ENCODE results near the gene FBLN1.
"Not testable (repeated sequence)": the region's sequence is repeated elsewhere in the genome, so short reads cannot be mapped to it uniquely, and the experiment has no call there.

FBLN1 gene

GRCh38 chr22:45502215-45503049, at the start of gene FBLN1:
FBLN1 (plus strand) TSS chr22:45502883; CDS start chr22:45502986, 103 bp downstream.
- H3K4me1 Mint-ChIP-seq: no peaks in the 10 kb centered on the region
- DNase-seq (ENCODE audit: low spot score in 2 of 2) (no peak), ATAC-seq (ENCODE audit: low read depth) (no peak)
- H3K27me3 Mint-ChIP-seq: peaks cover 17% of the 10 kb centered on the region
- no peaks in the 10 kb centered on the region for H3K9me3 Mint-ChIP-seq
- no peaks in the 10 kb centered on the region for H3K36me3 Mint-ChIP-seq
- H3K4me3 Mint-ChIP-seq: peak within 1 kb of the TSS; percentile 37
- no peak within 1 kb of the TSS for H3K27ac Mint-ChIP-seq

- Mint-ChIP-seq H3K9me3 (no peaks in the 10 kb centered on the region), H3K27ac (no peak overlapping the region), H3K27me3 (peaks cover 7% of the 10 kb centered on the region), H3K36me3 (no peaks in the 10 kb centered on the region), H3K4me3 (no peak overlapping the region), H3K4me1 (no peaks in the 10 kb centered on the region)
- no peak for DNase-seq (ENCODE audit: low spot score in 2 of 2)
- no peak for ATAC-seq (ENCODE audit: low read depth)
Observed at GRCh38 chr22:45453764-45454163, 48.9 kb upstream of the FBLN1 start.

- H3K4me1 Mint-ChIP-seq: no peaks in the 10 kb centered on the region
- peaks cover 9% of the 10 kb centered on the region for H3K27me3 Mint-ChIP-seq
- no peaks in the 10 kb centered on the region for H3K36me3 Mint-ChIP-seq
- H3K27ac Mint-ChIP-seq: no peak overlapping the region
- DNase-seq (ENCODE audit: low spot score in 2 of 2) (no peak), ATAC-seq (ENCODE audit: low read depth) (no peak)
- no peaks in the 10 kb centered on the region for H3K9me3 Mint-ChIP-seq
- H3K4me3 Mint-ChIP-seq: no peak overlapping the region
Observed at GRCh38 chr22:45454275-45454674, 48.4 kb upstream of the FBLN1 start.

- H3K4me1 Mint-ChIP-seq: no peaks in the 10 kb centered on the region
- H3K36me3 Mint-ChIP-seq: no peaks in the 10 kb centered on the region
- H3K9me3 Mint-ChIP-seq: no peaks in the 10 kb centered on the region
- no peak overlapping the region for H3K4me3 Mint-ChIP-seq
- H3K27me3 Mint-ChIP-seq: peaks cover 12% of the 10 kb centered on the region
- H3K27ac Mint-ChIP-seq: no peak overlapping the region
- DNase-seq (ENCODE audit: low spot score in 2 of 2) (no peak), ATAC-seq (ENCODE audit: low read depth) (no peak)
Observed at GRCh38 chr22:45455212-45455611, 47.5 kb upstream of the FBLN1 start.

- DNase-seq (ENCODE audit: low spot score in 2 of 2): no peak
- no peak overlapping the region for H3K4me3 Mint-ChIP-seq
- no peak for ATAC-seq (ENCODE audit: low read depth)
- peaks cover 12% of the 10 kb centered on the region for H3K27me3 Mint-ChIP-seq
- no peaks in the 10 kb centered on the region for H3K36me3 Mint-ChIP-seq
- no peaks in the 10 kb centered on the region for H3K4me1 Mint-ChIP-seq
- no peak overlapping the region for H3K27ac Mint-ChIP-seq
- H3K9me3 Mint-ChIP-seq: no peaks in the 10 kb centered on the region
Observed at GRCh38 chr22:45455621-45456020, 47.1 kb upstream of the FBLN1 start.

- H3K27ac Mint-ChIP-seq: no peak overlapping the region
- H3K36me3 Mint-ChIP-seq: no peaks in the 10 kb centered on the region
- no peak for ATAC-seq (ENCODE audit: low read depth)
- no peaks in the 10 kb centered on the region for H3K9me3 Mint-ChIP-seq
- H3K4me1 Mint-ChIP-seq: no peaks in the 10 kb centered on the region
- no peak overlapping the region for H3K4me3 Mint-ChIP-seq
- H3K27me3 Mint-ChIP-seq: peaks cover 13% of the 10 kb centered on the region
- no peak for DNase-seq (ENCODE audit: low spot score in 2 of 2)
Observed at GRCh38 chr22:45456811-45457210, 45.9 kb upstream of the FBLN1 start.

- Mint-ChIP-seq H3K4me3 (no peak overlapping the region), H3K36me3 (no peaks in the 10 kb centered on the region), H3K27ac (no peak overlapping the region), H3K9me3 (no peaks in the 10 kb centered on the region), H3K4me1 (no peaks in the 10 kb centered on the region), H3K27me3 (peaks cover 12% of the 10 kb centered on the region)
- DNase-seq (ENCODE audit: low spot score in 2 of 2) (no peak), ATAC-seq (ENCODE audit: low read depth) (no peak)
Observed at GRCh38 chr22:45458532-45458931, 44.2 kb upstream of the FBLN1 start.

- ATAC-seq (ENCODE audit: low read depth): no peak
- Mint-ChIP-seq H3K4me1 (no peaks in the 10 kb centered on the region), H3K9me3 (no peaks in the 10 kb centered on the region), H3K27me3 (peaks cover 12% of the 10 kb centered on the region), H3K27ac (no peak overlapping the region), H3K4me3 (no peak overlapping the region), H3K36me3 (no peaks in the 10 kb centered on the region)
- no peak for DNase-seq (ENCODE audit: low spot score in 2 of 2)
Observed at GRCh38 chr22:45459235-45459634, 43.4 kb upstream of the FBLN1 start.

- Mint-ChIP-seq H3K36me3 (no peaks in the 10 kb centered on the region), H3K4me3 (no peak overlapping the region), H3K27ac (no peak overlapping the region), H3K27me3 (peaks cover 15% of the 10 kb centered on the region), H3K9me3 (no peaks in the 10 kb centered on the region), H3K4me1 (no peaks in the 10 kb centered on the region)
- DNase-seq (ENCODE audit: low spot score in 2 of 2) (no peak), ATAC-seq (ENCODE audit: low read depth) (no peak)
Observed at GRCh38 chr22:45460288-45461109, 42.2 kb upstream of the FBLN1 start.

- Mint-ChIP-seq H3K4me1 (no peaks in the 10 kb centered on the region), H3K9me3 (peaks cover 4% of the 10 kb centered on the region), H3K4me3 (no peak overlapping the region), H3K27ac (no peak overlapping the region), H3K36me3 (no peaks in the 10 kb centered on the region), H3K27me3 (peaks cover 15% of the 10 kb centered on the region)
- ATAC-seq (ENCODE audit: low read depth) (no peak), DNase-seq (ENCODE audit: low spot score in 2 of 2) (no peak)
Observed at GRCh38 chr22:45462034-45462655, 40.5 kb upstream of the FBLN1 start.

GRCh38 chr22:45463691-45464090, 39.0 kb upstream of the FBLN1 start:
- H3K4me1 Mint-ChIP-seq; ATAC-seq (ENCODE audit: low read depth); DNase-seq (ENCODE audit: low spot score in 2 of 2); H3K4me3 Mint-ChIP-seq; H3K27ac Mint-ChIP-seq; H3K9me3 Mint-ChIP-seq; H3K36me3 Mint-ChIP-seq: not testable (repeated sequence)
- H3K27me3 Mint-ChIP-seq: peaks cover 13% of the 10 kb centered on the region

GRCh38 chr22:45465633-45466032, 37.0 kb upstream of the FBLN1 start:
- Mint-ChIP-seq H3K4me1 (no peaks in the 10 kb centered on the region), H3K27me3 (peaks cover 8% of the 10 kb centered on the region), H3K36me3 (peaks cover 2% of the 10 kb centered on the region), H3K9me3 (peaks cover 7% of the 10 kb centered on the region), H3K27ac (no peak overlapping the region), H3K4me3 (no peak overlapping the region)
- ATAC-seq (ENCODE audit: low read depth): no peak
- DNase-seq (ENCODE audit: low spot score in 2 of 2): no peak

GRCh38 chr22:45468872-45469271, 33.8 kb upstream of the FBLN1 start:
- ATAC-seq (ENCODE audit: low read depth) (no peak), DNase-seq (ENCODE audit: low spot score in 2 of 2) (no peak)
- Mint-ChIP-seq H3K27ac (no peak overlapping the region), H3K36me3 (peaks cover 2% of the 10 kb centered on the region), H3K4me3 (no peak overlapping the region), H3K4me1 (no peaks in the 10 kb centered on the region), H3K9me3 (peaks cover 7% of the 10 kb centered on the region), H3K27me3 (peaks cover 5% of the 10 kb centered on the region)

Data from memory B cell (primary cell).